Left lung (tissue), 10 donors: ENCODE measurements around the gene RGMB. TPM values are rescaled to one million over a fixed set of nuclear protein-coding genes. Genes with fewer than 3 reads are reported as not detected.

Source experiments
- ATAC-seq: fragments of 200-7000 bp; cut with Tn5 transposase; one replicate; pipeline ENCODE4 v1.9.1; 2020; ENCODE audit warnings: moderate library complexity
- DNase-seq, 4 donors: peaks; one replicate each; pipeline ENCODE4 v3.0.0-alpha.2; 2013 to 2020
- H3K27ac ChIP-seq, 2 donors: fragments of 200-600 bp; sonication (generic) in 1 of 2; one replicate each; pipeline versions ENCODE4 v1.5.0 to v1.8.0; 2020 to 2021
- H3K27me3 ChIP-seq, 2 donors: fragments of 200-600 bp; sonication (generic) in 1 of 2; one replicate each; pipeline versions ENCODE4 v1.5.0 to v1.8.0; 2020 to 2021
- H3K36me3 ChIP-seq, 2 donors: fragments of 200-600 bp; sonication (generic) in 1 of 2; one replicate each; pipeline versions ENCODE4 v1.5.0 to v1.8.0; 2020 to 2021
- H3K4me1 ChIP-seq, 2 donors: fragments of 200-600 bp; one replicate each; pipeline ENCODE4 v1.8.0; 2021
- H3K4me3 ChIP-seq, 2 donors: fragments of 200-600 bp; sonication (generic) in 1 of 2; one replicate each; pipeline versions ENCODE4 v1.5.0 to v1.8.0; 2020 to 2021; ENCODE audit warnings: mild to moderate bottlenecking in 1 of 2
- H3K9me3 ChIP-seq, 2 donors: fragments of 200-600 bp; sonication (generic) in 1 of 2; one replicate each; pipeline versions ENCODE4 v1.5.0 to v1.8.0; 2020 to 2021
- CTCF ChIP-seq, 2 donors: fragments of 200-600 bp; sonication (generic) in 1 of 2; IDR thresholded peaks; one replicate each; pipeline versions ENCODE4 v1.5.0 to v1.8.0; 2021; ENCODE audit warnings: antibody characterized with exemption in 2 of 2
- intact Hi-C, 2 donors: fragments of 100-400 bp; cut with DNase I; formaldehyde crosslinking; loops; one replicate each; pipeline versions ENCODE4 v1.11.2 to v1.14.2; 2022
- polyA plus RNA-seq, 6 donors: library from polyadenylated mRNA; unstranded; fragments of 120-200 nt; gene quantifications; one replicate each; pipeline ENCODE4 v1.2.1, GENCODE V29; 2013; ENCODE audit not compliant: insufficient read length in 6 of 6
- total RNA-seq, 2 donors: library from RNA; stranded (reverse); fragmentation: NEBNext Ultra II Directional; extraction: Animal tissue kit (Norgen Biotek cat#: 25700); gene quantifications; one replicate each; pipeline ENCODE4 v1.2.1, GENCODE V29; 2021
- donor health status: DM: no; HTN: yes; CAD: no.
- donor health status: DM: no; HTN: no; CAD: no.

Gene RGMB
- total and polyA plus RNA-seq, 8 donors: 12.2 to 21.3 (median 15.7) TPM

DNA sequence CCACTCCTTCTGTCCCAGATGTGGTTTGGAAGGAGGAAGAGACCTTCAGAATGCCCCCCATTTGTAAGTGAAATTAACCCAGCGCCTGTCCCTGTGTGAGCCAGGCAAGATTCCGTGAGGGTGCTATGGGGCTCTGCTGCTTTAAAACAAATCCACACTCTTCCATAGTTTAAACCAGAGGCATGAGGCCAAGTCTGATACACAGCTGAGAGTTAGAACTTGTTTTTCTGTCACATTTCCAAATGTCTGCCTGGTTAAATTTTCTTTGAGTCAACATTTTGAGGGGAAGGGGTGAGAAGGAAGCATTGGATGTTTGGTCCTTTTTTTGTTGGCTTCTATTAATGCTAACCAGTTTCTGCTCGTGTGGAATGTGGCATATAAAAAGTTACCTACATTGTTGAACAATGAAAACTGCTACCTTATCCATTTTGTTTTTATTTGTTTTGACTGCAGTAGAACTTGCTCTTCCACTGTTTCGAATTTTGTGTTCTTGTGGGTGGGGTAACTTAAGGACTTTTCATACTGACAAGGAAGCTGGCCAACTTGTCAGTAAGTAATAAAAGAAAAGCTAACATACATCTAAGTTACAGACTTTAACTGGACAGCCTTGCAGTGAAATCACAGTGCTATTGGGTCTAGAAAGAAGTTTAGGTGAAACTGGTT is 12.9 kb downstream of the RGMB start:
- Histone ChIP-seq H3K9me3 (no peaks in the 10 kb centered on the region), H3K4me3 (no peak overlapping the region), H3K36me3 (peaks cover 0 to 4% of the 10 kb centered on the region in 2 donors), H3K27me3 (no peaks in the 10 kb centered on the region), H3K4me1 (peaks cover 16 to 21% of the 10 kb centered on the region in 2 donors), H3K27ac (peak overlapping the region in 1 of 2 donors; percentile 15)
- TF ChIP-seq CTCF (IDR thresholded peaks at IDR 0.05): no peak
- intact Hi-C loops: no loop called here
- DNase-seq (peak in 2 of 4 donors; percentile 42 to 70), ATAC-seq (peak; percentile 66)

DNA sequence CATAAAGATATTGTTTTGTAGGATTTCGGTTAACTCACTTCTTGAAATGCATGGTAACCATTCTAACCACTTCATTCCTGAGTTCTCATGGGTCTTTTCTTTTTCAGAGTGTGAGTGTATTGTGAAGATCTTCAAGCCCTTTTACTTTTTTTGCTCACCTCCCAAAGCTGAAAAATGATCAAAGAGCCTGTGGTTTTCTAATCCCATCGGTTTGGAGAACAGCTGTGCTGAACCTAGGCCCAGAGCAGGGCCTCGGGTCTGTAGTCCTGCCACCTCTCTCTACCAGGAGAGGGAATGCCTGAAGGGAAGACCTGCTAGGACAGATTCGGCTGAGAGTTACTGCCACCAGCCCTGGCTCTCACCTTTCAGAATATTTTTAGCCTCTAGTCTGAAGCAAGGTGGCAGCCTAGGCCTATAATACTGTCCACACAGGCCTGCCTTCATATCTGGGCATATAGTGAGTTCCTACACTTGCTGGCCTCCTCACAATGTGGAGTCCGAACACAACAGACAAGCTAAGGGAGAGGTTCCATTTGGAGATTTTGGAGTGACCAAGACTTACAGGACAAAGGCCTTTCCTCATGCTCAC is 13.8 kb downstream of the RGMB start:
- Histone ChIP-seq H3K27me3 (no peaks in the 10 kb centered on the region), H3K4me3 (no peak overlapping the region), H3K27ac (peak overlapping the region in 1 of 2 donors; percentile 15), H3K36me3 (peaks cover 0 to 4% of the 10 kb centered on the region in 2 donors), H3K4me1 (peaks cover 16 to 21% of the 10 kb centered on the region in 2 donors), H3K9me3 (no peaks in the 10 kb centered on the region)
- no peak for TF ChIP-seq CTCF (IDR thresholded peaks at IDR 0.05)
- intact Hi-C loops: no loop called here
- ATAC-seq (peak; percentile 31), DNase-seq (no peak)

DNA sequence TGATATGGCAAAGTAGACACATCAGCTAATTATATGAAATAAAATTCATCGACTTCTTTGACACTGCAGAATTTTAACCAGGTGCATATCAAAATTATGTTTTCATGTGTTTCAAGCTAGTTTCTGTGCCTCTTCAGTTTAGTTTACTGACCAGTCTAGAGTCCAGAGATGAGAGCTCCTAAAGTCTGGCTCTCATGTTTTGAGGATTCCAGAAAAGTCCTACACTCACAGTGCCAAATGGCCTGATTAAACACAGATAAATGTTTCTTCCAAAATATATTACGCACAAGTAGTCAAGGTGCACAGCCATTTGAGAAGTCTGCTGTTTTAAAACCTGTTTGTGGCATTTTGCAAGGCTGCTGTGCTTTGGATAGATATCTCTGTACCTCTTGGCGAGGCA is 15.6 kb downstream of the RGMB start:
- Histone ChIP-seq H3K4me3 (no peak overlapping the region), H3K36me3 (peaks cover 0 to 8% of the 10 kb centered on the region in 2 donors), H3K27ac (no peak overlapping the region), H3K9me3 (no peaks in the 10 kb centered on the region), H3K27me3 (no peaks in the 10 kb centered on the region), H3K4me1 (peaks cover 16 to 21% of the 10 kb centered on the region in 2 donors)
- ATAC-seq (peak; percentile 51), DNase-seq (no peak)
- no peak for TF ChIP-seq CTCF (IDR thresholded peaks at IDR 0.05)
- intact Hi-C loops: no loop called here

- Histone ChIP-seq H3K27ac (no peak overlapping the region), H3K9me3 (no peaks in the 10 kb centered on the region), H3K36me3 (peaks cover 0 to 8% of the 10 kb centered on the region in 2 donors), H3K4me1 (peaks cover 10 to 11% of the 10 kb centered on the region in 2 donors), H3K4me3 (no peak overlapping the region), H3K27me3 (no peaks in the 10 kb centered on the region)
- TF ChIP-seq CTCF (IDR thresholded peaks at IDR 0.05): no peak
- ATAC-seq (no peak), DNase-seq (no peak)
- intact Hi-C loops: no loop called here
Measured at GRCh38 chr5:98791001-98791519, 17.6 kb downstream of the RGMB start.

DNA sequence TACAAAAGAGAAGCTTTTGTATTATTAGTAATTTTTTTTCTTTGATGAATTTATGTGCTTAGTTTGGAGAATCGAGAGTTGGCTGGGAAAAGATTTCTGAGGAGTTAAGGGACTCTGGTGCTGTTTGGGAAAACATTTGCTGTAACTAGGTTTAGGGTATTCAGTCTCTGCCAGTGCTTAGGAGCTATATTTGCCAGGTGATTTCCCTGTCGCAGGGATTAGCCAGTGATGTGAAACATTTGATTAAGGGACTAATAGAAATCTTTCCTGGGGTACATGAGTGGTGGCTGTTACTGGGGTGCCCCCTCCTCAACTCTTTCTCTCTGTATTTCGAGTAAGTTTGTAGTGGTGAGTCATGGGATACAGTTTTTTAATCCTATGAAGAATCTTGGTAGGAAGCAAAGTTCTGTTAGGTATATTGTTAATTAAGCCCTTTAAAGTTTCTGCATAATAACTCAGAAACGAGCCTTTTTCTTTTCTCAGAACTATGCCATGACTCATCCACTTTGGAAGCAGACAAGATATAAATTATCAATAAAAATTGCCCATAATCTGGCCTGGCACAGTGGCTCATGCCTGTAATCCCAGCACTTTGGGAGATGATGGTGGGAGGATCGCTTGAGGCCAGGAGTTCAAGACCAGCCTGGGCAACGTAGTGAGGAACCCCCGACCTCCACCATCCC is 18.6 kb downstream of the RGMB start:
- Histone ChIP-seq H3K4me3 (no peak overlapping the region), H3K36me3 (peaks cover 0 to 8% of the 10 kb centered on the region in 2 donors), H3K9me3 (no peaks in the 10 kb centered on the region), H3K27me3 (no peaks in the 10 kb centered on the region), H3K4me1 (peaks cover 3 to 7% of the 10 kb centered on the region in 2 donors), H3K27ac (no peak overlapping the region)
- intact Hi-C loops: no loop called here
- ATAC-seq (no peak), DNase-seq (no peak)
- TF ChIP-seq CTCF (IDR thresholded peaks at IDR 0.05): no peak
